IMR-90 (cell line): ENCODE measurements around the gene TSPAN14.

ENCODE experiments used
- BHLHE40 ChIP-seq: fragments of 150-350 bp; IDR thresholded peaks from 2 replicates; pipeline ENCODE4 v1.6.1; 2016; ENCODE audit warnings: mild to moderate bottlenecking, low read depth, low read length
- CEBPB ChIP-seq: IDR thresholded peaks from 2 replicates; pipeline ENCODE4 v1.6.1; 2012; ENCODE audit warnings: low read depth, low read length, improper control_type of control experiment
- CTCF ChIP-seq: conservative IDR thresholded peaks from 2 replicates; pipeline ENCODE4 v1.5.1; 2012; ENCODE audit warnings: mild to moderate bottlenecking, low read depth, low read length, improper control_type of control experiment
- FOS ChIP-seq: fragments of 150-350 bp; IDR thresholded peaks from 2 replicates; pipeline ENCODE4 v1.6.1; 2016; ENCODE audit warnings: low read depth, low read length
- MAFK ChIP-seq: IDR thresholded peaks from 2 replicates; pipeline ENCODE4 v1.6.1; 2012; ENCODE audit warnings: low read depth, low read length, improper control_type of control experiment
- MAZ ChIP-seq: IDR thresholded peaks from 2 replicates; pipeline ENCODE4 v1.6.1; 2012; ENCODE audit warnings: low read depth, mild to moderate bottlenecking, low read length, improper control_type of control experiment, moderate library complexity, borderline replicate concordance
- MXI1 ChIP-seq: IDR thresholded peaks from 2 replicates; pipeline ENCODE4 v1.6.1; 2012; ENCODE audit warnings: low read depth, mild to moderate bottlenecking, low read length, moderate library complexity, borderline replicate concordance
- POLR2A ChIP-seq: IDR thresholded peaks from 2 replicates; pipeline ENCODE4 v1.6.1; 2012; ENCODE audit warnings: mild to moderate bottlenecking, low read depth, low read length
- RAD21 ChIP-seq: IDR thresholded peaks from 2 replicates; pipeline ENCODE4 v1.6.1; 2012; ENCODE audit warnings: low read length, improper control_type of control experiment
- RCOR1 ChIP-seq: IDR thresholded peaks from 2 replicates; pipeline ENCODE4 v1.6.1; 2012; ENCODE audit warnings: mild to moderate bottlenecking, low read length, improper control_type of control experiment; ENCODE audit not compliant: insufficient replicate concordance
- RFX5 ChIP-seq: IDR thresholded peaks from 2 replicates; pipeline ENCODE4 v1.8.0; 2012; ENCODE audit warnings: low read depth, mild to moderate bottlenecking, low read length, moderate library complexity
- SMC3 ChIP-seq: fragments of 150-350 bp; IDR thresholded peaks from 2 replicates; pipeline ENCODE4 v1.6.1; 2016; ENCODE audit warnings: low read depth, mild to moderate bottlenecking, antibody characterized with exemption, low read length, moderate library complexity
- USF2 ChIP-seq: fragments of 150-350 bp; IDR thresholded peaks from 2 replicates; pipeline ENCODE4 v1.6.1; 2017; ENCODE audit warnings: mild to moderate bottlenecking, antibody characterized with exemption, low read length, low read depth
- TF ChIP-seq, protein P1 (sequence below): fragments of 150-350 bp; IDR thresholded peaks from 2 replicates; pipeline ENCODE4 v1.6.1; 2016; ENCODE audit warnings: low read depth, mild to moderate bottlenecking, low read length, moderate library complexity, borderline replicate concordance

DNA sequence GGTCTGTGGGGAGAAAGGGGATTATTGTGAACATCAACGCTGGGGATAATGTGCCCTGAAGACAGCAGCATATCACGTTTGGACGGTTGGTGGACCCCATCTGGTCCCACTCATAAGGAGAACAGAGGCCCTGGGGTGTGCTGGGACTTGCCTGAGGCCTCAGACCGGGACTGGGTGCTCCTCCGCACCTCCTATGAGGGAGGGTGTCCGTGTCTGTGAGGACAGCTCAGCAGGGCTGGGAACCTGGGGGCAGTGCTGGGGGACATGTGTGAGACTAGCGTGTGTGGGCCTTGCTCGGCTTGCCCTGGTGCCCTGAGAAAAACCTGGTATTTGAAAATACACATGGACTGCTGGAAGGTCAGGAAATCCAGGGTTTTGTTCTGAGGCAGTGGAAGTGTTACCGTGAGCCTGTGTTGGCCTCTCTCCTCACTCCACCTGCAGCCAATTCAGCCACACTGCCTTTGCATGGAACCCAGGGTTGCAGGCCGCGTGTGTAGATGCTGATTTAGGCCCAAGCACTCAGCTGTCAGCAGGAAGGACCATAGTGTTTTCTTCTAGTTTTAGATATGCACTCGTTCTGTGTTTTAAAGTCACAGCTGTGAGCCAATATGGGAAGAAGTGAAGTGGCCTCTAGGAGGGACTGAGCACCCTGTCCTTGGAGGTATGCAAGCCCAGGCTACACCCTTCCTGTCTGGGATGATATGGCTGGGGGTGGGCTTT is 70.2 kb downstream of the TSPAN14 start:
- no peak for TF ChIP-seq CTCF
- TF ChIP-seq USF2: no peak
- no peak for TF ChIP-seq POLR2A
- TF ChIP-seq RFX5: no peak
- no peak for TF ChIP-seq SMC3
- TF ChIP-seq CEBPB: no peak
- no peak for TF ChIP-seq MXI1
- no peak for TF ChIP-seq MAZ
- TF ChIP-seq BHLHE40: no peak
- no peak for TF ChIP-seq RCOR1
- no peak for TF ChIP-seq MAFK
- no peak for TF ChIP-seq RAD21
- TF ChIP-seq, protein P1, sequence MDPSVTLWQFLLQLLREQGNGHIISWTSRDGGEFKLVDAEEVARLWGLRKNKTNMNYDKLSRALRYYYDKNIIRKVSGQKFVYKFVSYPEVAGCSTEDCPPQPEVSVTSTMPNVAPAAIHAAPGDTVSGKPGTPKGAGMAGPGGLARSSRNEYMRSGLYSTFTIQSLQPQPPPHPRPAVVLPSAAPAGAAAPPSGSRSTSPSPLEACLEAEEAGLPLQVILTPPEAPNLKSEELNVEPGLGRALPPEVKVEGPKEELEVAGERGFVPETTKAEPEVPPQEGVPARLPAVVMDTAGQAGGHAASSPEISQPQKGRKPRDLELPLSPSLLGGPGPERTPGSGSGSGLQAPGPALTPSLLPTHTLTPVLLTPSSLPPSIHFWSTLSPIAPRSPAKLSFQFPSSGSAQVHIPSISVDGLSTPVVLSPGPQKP: no peak
- TF ChIP-seq FOS: no peak
